WTC11 (cell line): Measurements from ENCODE around the gene LMTK2. TPM values are rescaled to one million over a fixed set of nuclear protein-coding genes. Genes with fewer than 3 reads are reported as not detected.

Experiments used
- ATAC-seq: fragments of 200-7000 bp; cut with Tn5 transposase; 2 replicates; pipeline ENCODE4 v1.10.0; 2021; ENCODE audit warnings: mild to moderate bottlenecking, moderate library complexity
- CTCF ChIA-PET: fragments of 300-600 bp; sonication (Branson Sonifier 250); formaldehyde crosslinking; loops from one replicate; lab custom pipeline; 2021; ENCODE audit warnings: antibody characterized with exemption; lab: Charles Lee
- POLR2A ChIA-PET: fragments of 350-600 bp; sonication (Branson Sonifier 250); formaldehyde crosslinking; loops from one replicate; lab custom pipeline; 2021; ENCODE audit warnings: antibody characterized with exemption; lab: Charles Lee
- DNase-seq: peaks from one replicate; pipeline ENCODE4 v3.0.0; 2021; ENCODE audit warnings: low spot score
- H3K27ac Mint-ChIP-seq: 2 replicates; pipeline ENCODE4 v1.8.0; 2021; ENCODE audit warnings: mixed read lengths
- H3K27me3 Mint-ChIP-seq: 2 replicates; pipeline ENCODE4 v1.8.0; 2021; ENCODE audit warnings: low read depth, mild to moderate bottlenecking, moderate library complexity, mixed read lengths
- H3K36me3 Mint-ChIP-seq: 2 replicates; pipeline ENCODE4 v1.8.0; 2021; ENCODE audit warnings: mixed read lengths
- H3K4me1 Mint-ChIP-seq: 2 replicates; pipeline ENCODE4 v1.8.0; 2022; ENCODE audit warnings: mixed read lengths
- H3K4me3 Mint-ChIP-seq: 2 replicates; pipeline ENCODE4 v1.8.0; 2021; ENCODE audit warnings: mild to moderate bottlenecking, moderate library complexity, mixed read lengths
- H3K9me3 Mint-ChIP-seq: 2 replicates; pipeline ENCODE4 v1.8.0; 2021; ENCODE audit warnings: mixed read lengths
- CREM ChIP-seq: sonication (generic); formaldehyde crosslinking; IDR thresholded peaks from 2 replicates; pipeline ENCODE4 v1.8.1; 2022; ENCODE audit warnings: mild to moderate bottlenecking, missing genetic modification reagents, moderate library complexity
- ELF4 ChIP-seq: sonication (generic); formaldehyde crosslinking; IDR thresholded peaks from 2 replicates; pipeline ENCODE4 v1.8.1; 2022; ENCODE audit warnings: low read depth, mild to moderate bottlenecking, moderate library complexity, missing genetic modification reagents
- FOXJ3 ChIP-seq: sonication (generic); formaldehyde crosslinking; IDR thresholded peaks from 2 replicates; pipeline ENCODE4 v1.9.0; 2021; ENCODE audit warnings: missing genetic modification reagents, mild to moderate bottlenecking, borderline replicate concordance
- FOXK1 ChIP-seq: sonication (generic); formaldehyde crosslinking; IDR thresholded peaks from 2 replicates; pipeline ENCODE4 v1.8.0; 2022; ENCODE audit warnings: mild to moderate bottlenecking, moderate library complexity, missing genetic modification reagents
- GABPB1 ChIP-seq: sonication (generic); formaldehyde crosslinking; IDR thresholded peaks from 2 replicates; pipeline ENCODE4 v1.8.1; 2023; ENCODE audit warnings: mild to moderate bottlenecking, missing genetic modification reagents
- IRF2 ChIP-seq: sonication (generic); formaldehyde crosslinking; IDR thresholded peaks from 2 replicates; pipeline ENCODE4 v1.8.0; 2022; ENCODE audit warnings: low read depth, missing genetic modification reagents, borderline replicate concordance
- JUN ChIP-seq: sonication (generic); formaldehyde crosslinking; IDR thresholded peaks from 2 replicates; pipeline ENCODE4 v1.8.0; 2023; ENCODE audit warnings: mild to moderate bottlenecking, missing genetic modification reagents
- PRRX2 ChIP-seq: fragments of 250-450 bp; sonication (Bioruptor Pico); IDR thresholded peaks from 2 replicates; pipeline ENCODE4 v1.8.0; 2021; ENCODE audit warnings: mild to moderate bottlenecking
- SOX15 ChIP-seq: fragments of 250-450 bp; sonication (Bioruptor Pico); IDR thresholded peaks from 2 replicates; pipeline ENCODE4 v1.9.0; 2021; ENCODE audit warnings: mild to moderate bottlenecking
- TEAD4 ChIP-seq: sonication (generic); formaldehyde crosslinking; IDR thresholded peaks from 2 replicates; pipeline ENCODE4 v1.8.0; 2022; ENCODE audit warnings: mild to moderate bottlenecking, missing genetic modification reagents
- ZNF121 ChIP-seq: sonication (generic); formaldehyde crosslinking; IDR thresholded peaks from 2 replicates; pipeline ENCODE4 v1.8.0; 2023; ENCODE audit warnings: missing genetic modification reagents
- ZNF232 ChIP-seq: sonication (generic); formaldehyde crosslinking; IDR thresholded peaks from 2 replicates; pipeline ENCODE4 v1.8.0; 2022; ENCODE audit warnings: mild to moderate bottlenecking, missing genetic modification reagents
- ZNF416 ChIP-seq: fragments of 250-450 bp; sonication (Bioruptor Pico); IDR thresholded peaks from 2 replicates; pipeline ENCODE4 v1.9.0; 2021; ENCODE audit warnings: mild to moderate bottlenecking, inconsistent platforms
- total RNA-seq: library from RNA; stranded (reverse); gene quantifications from 3 replicates; pipeline ENCODE4 v1.2.3, GENCODE V29; 2021
- TF ChIP-seq, protein P1 (sequence below): fragments of 200-600 bp; IDR thresholded peaks from 2 replicates; pipeline ENCODE4 v1.8.0; 2022; ENCODE audit warnings: antibody characterized with exemption
- TF ChIP-seq, protein P2 (sequence below): sonication (generic); formaldehyde crosslinking; IDR thresholded peaks from 2 replicates; pipeline ENCODE4 v1.8.1; 2022; ENCODE audit warnings: mild to moderate bottlenecking, missing genetic modification reagents, moderate library complexity, borderline replicate concordance
- TF ChIP-seq, protein P3 (sequence below): fragments of 250-450 bp; sonication (Bioruptor Pico); IDR thresholded peaks from 2 replicates; pipeline ENCODE4 v1.8.0; 2021; ENCODE audit warnings: mild to moderate bottlenecking
- TF ChIP-seq, protein P4 (sequence below): sonication (generic); formaldehyde crosslinking; conservative IDR thresholded peaks from 2 replicates; pipeline ENCODE4 v1.8.1; 2022; ENCODE audit warnings: mild to moderate bottlenecking, missing genetic modification reagents
- TF ChIP-seq, protein P5 (sequence below): sonication (generic); formaldehyde crosslinking; IDR thresholded peaks from 2 replicates; pipeline ENCODE4 v1.8.1; 2022; ENCODE audit warnings: low read depth, missing genetic modification reagents, borderline replicate concordance

LMTK2 gene
- total RNA-seq, 1 experiment from 2014 or later = 24.3 TPM

DNA sequence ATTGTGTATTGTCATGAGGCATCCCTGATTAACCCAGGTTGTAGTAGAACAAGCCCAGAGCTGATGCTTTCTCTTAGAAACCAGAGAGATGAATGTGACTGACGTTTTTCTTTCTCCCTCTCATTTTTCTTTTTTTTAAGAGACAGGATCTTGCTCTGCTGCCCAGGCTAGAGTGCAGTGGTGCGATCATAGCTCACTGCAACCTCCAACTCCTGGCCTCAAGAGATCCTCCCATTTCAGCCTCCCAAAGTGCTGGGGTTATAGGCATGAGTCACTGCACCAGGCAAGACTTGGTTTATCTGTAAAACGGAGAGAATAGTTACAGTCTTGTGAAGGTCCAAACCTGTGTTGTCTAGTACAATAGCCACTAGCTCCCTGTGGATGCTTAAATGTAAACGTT is 5.4 kb downstream of the LMTK2 start (continued):
- TF ChIP-seq TEAD4 (CRISPR knock-in tag) = no peak
- no peak for TF ChIP-seq FOXK1 (CRISPR knock-in tag)
- no peak for TF ChIP-seq ZNF121
- TF ChIP-seq, protein P1, sequence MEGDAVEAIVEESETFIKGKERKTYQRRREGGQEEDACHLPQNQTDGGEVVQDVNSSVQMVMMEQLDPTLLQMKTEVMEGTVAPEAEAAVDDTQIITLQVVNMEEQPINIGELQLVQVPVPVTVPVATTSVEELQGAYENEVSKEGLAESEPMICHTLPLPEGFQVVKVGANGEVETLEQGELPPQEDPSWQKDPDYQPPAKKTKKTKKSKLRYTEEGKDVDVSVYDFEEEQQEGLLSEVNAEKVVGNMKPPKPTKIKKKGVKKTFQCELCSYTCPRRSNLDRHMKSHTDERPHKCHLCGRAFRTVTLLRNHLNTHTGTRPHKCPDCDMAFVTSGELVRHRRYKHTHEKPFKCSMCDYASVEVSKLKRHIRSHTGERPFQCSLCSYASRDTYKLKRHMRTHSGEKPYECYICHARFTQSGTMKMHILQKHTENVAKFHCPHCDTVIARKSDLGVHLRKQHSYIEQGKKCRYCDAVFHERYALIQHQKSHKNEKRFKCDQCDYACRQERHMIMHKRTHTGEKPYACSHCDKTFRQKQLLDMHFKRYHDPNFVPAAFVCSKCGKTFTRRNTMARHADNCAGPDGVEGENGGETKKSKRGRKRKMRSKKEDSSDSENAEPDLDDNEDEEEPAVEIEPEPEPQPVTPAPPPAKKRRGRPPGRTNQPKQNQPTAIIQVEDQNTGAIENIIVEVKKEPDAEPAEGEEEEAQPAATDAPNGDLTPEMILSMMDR = no peak
- no peak for TF ChIP-seq GABPB1

DNA sequence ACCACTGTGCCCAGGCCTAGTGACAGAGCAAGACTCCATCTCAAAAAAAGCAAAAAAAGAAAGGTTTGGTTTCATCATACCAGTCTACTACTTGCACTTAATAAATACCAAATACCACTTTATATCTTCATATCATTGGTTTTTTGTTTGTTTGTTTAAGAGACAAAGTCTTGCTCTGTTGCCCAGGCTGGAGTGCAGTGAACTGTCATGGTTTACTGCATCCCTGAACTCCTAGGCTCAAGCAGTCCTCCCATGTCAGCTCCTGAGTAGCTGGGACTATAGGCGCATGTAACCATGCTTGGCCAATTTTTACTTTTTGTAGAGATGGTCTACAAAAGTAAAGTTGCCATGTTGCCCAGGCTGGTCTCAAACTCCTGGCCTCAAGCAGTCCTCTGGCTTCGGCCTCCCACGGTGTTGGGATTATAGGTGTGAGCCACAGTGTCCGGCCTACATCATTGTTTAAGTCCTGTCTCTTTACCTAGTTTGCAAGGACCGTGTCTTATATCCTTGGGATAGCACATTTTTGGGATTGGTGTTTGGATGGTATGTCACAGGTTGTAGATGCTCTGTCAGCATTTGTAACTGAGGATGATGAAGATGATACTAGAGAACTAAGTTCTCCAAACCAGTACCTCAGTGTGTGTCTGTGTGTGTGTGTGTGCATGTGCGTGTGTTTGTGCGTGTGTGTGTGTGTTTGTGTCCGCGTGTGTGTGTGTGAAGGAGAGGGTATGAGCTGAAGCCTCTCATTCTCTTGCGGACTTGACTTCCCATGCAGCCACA is 9.3 kb downstream of the LMTK2 start:
- TF ChIP-seq JUN (CRISPR knock-in tag) (no peak), SOX15 (CRISPR knock-in tag) (no peak), ZNF416 (no peak)
- TF ChIP-seq, protein P2, sequence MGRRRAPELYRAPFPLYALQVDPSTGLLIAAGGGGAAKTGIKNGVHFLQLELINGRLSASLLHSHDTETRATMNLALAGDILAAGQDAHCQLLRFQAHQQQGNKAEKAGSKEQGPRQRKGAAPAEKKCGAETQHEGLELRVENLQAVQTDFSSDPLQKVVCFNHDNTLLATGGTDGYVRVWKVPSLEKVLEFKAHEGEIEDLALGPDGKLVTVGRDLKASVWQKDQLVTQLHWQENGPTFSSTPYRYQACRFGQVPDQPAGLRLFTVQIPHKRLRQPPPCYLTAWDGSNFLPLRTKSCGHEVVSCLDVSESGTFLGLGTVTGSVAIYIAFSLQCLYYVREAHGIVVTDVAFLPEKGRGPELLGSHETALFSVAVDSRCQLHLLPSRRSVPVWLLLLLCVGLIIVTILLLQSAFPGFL (CRISPR knock-in tag) = no peak
- TF ChIP-seq, protein P3, sequence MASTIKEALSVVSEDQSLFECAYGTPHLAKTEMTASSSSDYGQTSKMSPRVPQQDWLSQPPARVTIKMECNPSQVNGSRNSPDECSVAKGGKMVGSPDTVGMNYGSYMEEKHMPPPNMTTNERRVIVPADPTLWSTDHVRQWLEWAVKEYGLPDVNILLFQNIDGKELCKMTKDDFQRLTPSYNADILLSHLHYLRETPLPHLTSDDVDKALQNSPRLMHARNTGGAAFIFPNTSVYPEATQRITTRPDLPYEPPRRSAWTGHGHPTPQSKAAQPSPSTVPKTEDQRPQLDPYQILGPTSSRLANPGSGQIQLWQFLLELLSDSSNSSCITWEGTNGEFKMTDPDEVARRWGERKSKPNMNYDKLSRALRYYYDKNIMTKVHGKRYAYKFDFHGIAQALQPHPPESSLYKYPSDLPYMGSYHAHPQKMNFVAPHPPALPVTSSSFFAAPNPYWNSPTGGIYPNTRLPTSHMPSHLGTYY = no peak
- Mint-ChIP-seq H3K27ac (no peak overlapping the region), H3K9me3 (0 out of 2 replicates have a peak, but pooled peaks cover 6% of the 10 kb centered on the region), H3K4me1 (peaks cover 34% of the 10 kb centered on the region), H3K4me3 (no peak overlapping the region), H3K27me3 (no peaks in the 10 kb centered on the region), H3K36me3 (peaks cover 16% of the 10 kb centered on the region)
- POLR2A ChIA-PET = no interaction called here
- DNase-seq = no peak
- CTCF ChIA-PET = no interaction called here
- no peak for ATAC-seq

DNA sequence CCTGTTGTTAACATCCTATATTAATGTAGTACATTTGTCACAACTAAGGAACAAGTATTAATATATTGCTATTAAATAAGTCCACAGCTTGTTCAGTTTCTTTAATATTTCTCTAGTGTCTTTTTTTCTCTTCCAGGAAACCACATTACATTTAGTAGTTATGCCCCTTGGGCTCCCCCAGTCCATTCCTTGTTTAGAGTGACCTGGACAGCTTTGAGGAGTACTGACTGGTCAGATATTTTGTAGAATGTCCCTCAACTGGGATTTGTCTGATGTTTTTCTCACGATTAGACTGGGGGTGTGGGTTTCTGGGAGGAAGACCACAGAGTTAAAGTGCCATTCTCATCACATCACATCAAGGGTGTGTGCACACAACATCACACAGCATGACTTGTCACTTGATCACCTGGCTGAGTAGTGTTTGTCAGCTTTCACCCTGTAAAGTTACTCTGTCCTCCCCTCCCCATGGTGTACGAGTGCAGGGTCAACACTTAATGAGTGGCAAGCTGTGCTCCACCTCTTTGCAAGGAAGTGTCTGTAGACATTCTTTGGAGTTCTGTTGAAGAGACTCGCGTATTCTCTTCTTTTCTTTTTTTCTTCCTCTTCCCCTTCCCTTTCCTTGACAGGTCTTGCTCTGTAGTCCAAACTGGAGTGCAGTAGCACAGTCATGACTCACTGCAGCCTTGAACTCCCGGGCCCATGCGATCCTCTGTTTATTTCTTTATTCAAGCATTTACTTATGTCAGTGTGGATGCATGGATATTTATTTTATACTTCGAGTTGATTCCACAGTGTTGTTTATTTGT is 10.2 kb downstream of the LMTK2 start:
- DNase-seq = no peak
- H3K4me1 Mint-ChIP-seq = peaks cover 25% of the 10 kb centered on the region
- 0 out of 2 replicates have a peak, but pooled peaks cover 6% of the 10 kb centered on the region for H3K9me3 Mint-ChIP-seq
- peak overlapping the region; percentile 18 for H3K27ac Mint-ChIP-seq
- no peak for ATAC-seq
- H3K36me3 Mint-ChIP-seq = peaks cover 16% of the 10 kb centered on the region
- TF ChIP-seq FOXJ3 (CRISPR knock-in tag) (no peak), IRF2 (CRISPR knock-in tag) (no peak)
- TF ChIP-seq, protein P4, sequence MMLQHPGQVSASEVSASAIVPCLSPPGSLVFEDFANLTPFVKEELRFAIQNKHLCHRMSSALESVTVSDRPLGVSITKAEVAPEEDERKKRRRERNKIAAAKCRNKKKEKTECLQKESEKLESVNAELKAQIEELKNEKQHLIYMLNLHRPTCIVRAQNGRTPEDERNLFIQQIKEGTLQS = no peak
- H3K4me3 Mint-ChIP-seq = no peak overlapping the region
- no peaks in the 10 kb centered on the region for H3K27me3 Mint-ChIP-seq
- POLR2A ChIA-PET = no interaction called here
- CTCF ChIA-PET = interaction anchor here (3.9 kb wide), 1 partner anchor 49 kb away, joined by 9 read pairs; no protein-coding TSS in a partner anchor

DNA sequence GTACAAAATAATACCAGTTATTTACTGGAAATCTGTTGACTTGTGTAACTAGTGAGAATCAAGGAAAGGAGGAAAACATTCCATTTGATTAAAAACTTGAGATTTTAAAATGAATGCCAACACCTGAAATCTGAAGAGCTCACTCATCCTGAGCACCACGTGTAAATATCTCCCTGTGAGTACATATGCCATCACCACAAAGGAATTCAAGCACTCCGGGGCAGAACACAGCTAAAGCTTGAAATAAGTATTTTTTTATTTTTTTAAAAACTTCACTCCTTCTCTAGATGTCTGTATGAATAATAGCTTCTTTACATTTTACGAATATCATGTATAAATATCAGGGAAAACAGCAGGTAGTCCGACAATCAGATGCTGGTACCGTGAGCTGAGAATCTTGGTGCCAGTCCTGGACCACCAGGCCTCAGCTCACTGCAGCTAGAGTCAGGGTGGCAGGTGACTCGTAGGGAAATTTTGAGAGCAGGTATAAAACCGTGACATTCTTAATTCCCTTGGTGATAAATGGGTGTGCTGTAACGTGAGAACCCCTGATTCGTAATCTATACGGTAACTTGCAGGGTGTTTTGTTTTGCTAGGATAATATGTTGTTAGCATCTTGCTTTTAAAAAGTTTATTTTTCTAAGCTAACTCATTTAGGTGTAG is 12.7 kb downstream of the LMTK2 start:
- Mint-ChIP-seq H3K27me3 (no peaks in the 10 kb centered on the region), H3K36me3 (peaks cover 4% of the 10 kb centered on the region; the same call in 1 of the 2 replicates), H3K4me3 (peak overlapping the region; percentile 33; the same call in 1 of the 2 replicates), H3K27ac (peak overlapping the region; percentile 84; the same call in 1 of the 2 replicates), H3K4me1 (peaks cover 32% of the 10 kb centered on the region), H3K9me3 (no peaks in the 10 kb centered on the region)
- ChIA-PET CTCF (interaction anchor here (1.0 to 3.9 kb wide), 5 partner anchors 9 to 49 kb away, joined by 3 to 13 read pairs (median 4); no protein-coding TSS in a partner anchor), POLR2A (no interaction called here)
- no peak for DNase-seq
- no peak for ATAC-seq
- no peak for TF ChIP-seq ZNF232 (CRISPR knock-in tag)
- no peak for TF ChIP-seq ELF4 (CRISPR knock-in tag)
- no peak for TF ChIP-seq TEAD4 (CRISPR knock-in tag)
- no peak for TF ChIP-seq PRRX2 (CRISPR knock-in tag)
- no peak for TF ChIP-seq CREM (CRISPR knock-in tag)
- TF ChIP-seq, protein P5, sequence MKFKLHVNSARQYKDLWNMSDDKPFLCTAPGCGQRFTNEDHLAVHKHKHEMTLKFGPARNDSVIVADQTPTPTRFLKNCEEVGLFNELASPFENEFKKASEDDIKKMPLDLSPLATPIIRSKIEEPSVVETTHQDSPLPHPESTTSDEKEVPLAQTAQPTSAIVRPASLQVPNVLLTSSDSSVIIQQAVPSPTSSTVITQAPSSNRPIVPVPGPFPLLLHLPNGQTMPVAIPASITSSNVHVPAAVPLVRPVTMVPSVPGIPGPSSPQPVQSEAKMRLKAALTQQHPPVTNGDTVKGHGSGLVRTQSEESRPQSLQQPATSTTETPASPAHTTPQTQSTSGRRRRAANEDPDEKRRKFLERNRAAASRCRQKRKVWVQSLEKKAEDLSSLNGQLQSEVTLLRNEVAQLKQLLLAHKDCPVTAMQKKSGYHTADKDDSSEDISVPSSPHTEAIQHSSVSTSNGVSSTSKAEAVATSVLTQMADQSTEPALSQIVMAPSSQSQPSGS (CRISPR knock-in tag) = no peak
